ENCODE measurements around the gene ELF1. TPM values are rescaled to one million over a fixed set of nuclear protein-coding genes. Genes with fewer than 3 reads are reported as not detected.

The ELF1 gene
- total RNA-seq, 4 donors from 2014 or later: 38.0 to 123 (median 105) TPM

GRCh38 chr13:41058295-41059070 lies 39.4 kb upstream of the ELF1 start:
- no peak for TF ChIP-seq POLR2AphosphoS5 (IDR thresholded peaks at IDR 0.05)
- no peak for TF ChIP-seq CTCF (IDR thresholded peaks at IDR 0.05)
- TF ChIP-seq EP300 (IDR thresholded peaks at IDR 0.05; ENCODE audit: low read depth): no peak
- TF ChIP-seq POLR2A (IDR thresholded peaks at IDR 0.05): no peak
- no peak for DNase-seq
- no peaks in the 10 kb centered on the region for H3K27me3 ChIP-seq
- 84 to 88% methylated on average over 16 to 18 of the region's 18 CpGs for WGBS, 2 donors (ENCODE audit: low coverage in 1 of 2)
- in situ Hi-C loops (cut with MboI; ENCODE audit: low pct_ligation_motif_present in 1 of 4, low pct_unique_long_range_greater_than_20kb in 1 of 4, low sequenced_read_pairs in 3 of 4): loop anchor here in 1 of 4 donors (25.0 kb wide), 1 partner anchor 271 kb away; the partner anchor contains the start of gene SLC25A15
- H3K4me1 ChIP-seq: peaks cover 53 to 72% (median 66%) of the 10 kb centered on the region in 4 donors
- H3K27ac ChIP-seq: peak overlapping the region; percentile 96 to 100 (median 99)
- H3K36me3 ChIP-seq: no peaks in the 10 kb centered on the region
- H3K9me3 ChIP-seq: no peaks in the 10 kb centered on the region
- H3K4me3 ChIP-seq: peak overlapping the region in 2 of 4 donors; percentile 62 to 91
- intact Hi-C loops (cut with DNase I; ENCODE audit: low total_unique reads): loop anchor here (10.0 kb wide), 1 partner anchor 134 kb away; no protein-coding TSS in a partner anchor

GRCh38 chr13:41056826-41057711 lies 38.0 kb upstream of the ELF1 start:
- no peak for TF ChIP-seq CTCF (IDR thresholded peaks at IDR 0.05)
- TF ChIP-seq POLR2AphosphoS5 (IDR thresholded peaks at IDR 0.05): no peak
- no peak for TF ChIP-seq EP300 (IDR thresholded peaks at IDR 0.05; ENCODE audit: low read depth)
- TF ChIP-seq POLR2A (IDR thresholded peaks at IDR 0.05): no peak
- Histone ChIP-seq H3K4me1 (peaks cover 55 to 75% (median 65%) of the 10 kb centered on the region in 4 donors), H3K4me3 (no peak overlapping the region), H3K27ac (peak overlapping the region; percentile 2 to 76 (median 20)), H3K27me3 (no peaks in the 10 kb centered on the region), H3K36me3 (no peaks in the 10 kb centered on the region), H3K9me3 (no peaks in the 10 kb centered on the region)
- 67 to 77% methylated on average over 7 to 11 of the region's 11 CpGs for WGBS, 2 donors (ENCODE audit: low coverage in 1 of 2)
- no peak for DNase-seq
- in situ Hi-C loops (cut with MboI; ENCODE audit: low pct_ligation_motif_present in 1 of 4, low pct_unique_long_range_greater_than_20kb in 1 of 4, low sequenced_read_pairs in 3 of 4): loop anchor here in 1 of 4 donors (25.0 kb wide), 1 partner anchor 270 kb away; the partner anchor contains the start of gene SLC25A15
- intact Hi-C loops (cut with DNase I; ENCODE audit: low total_unique reads): loop anchor here (10.0 kb wide), 1 partner anchor 132 kb away; no protein-coding TSS in a partner anchor

- TF ChIP-seq POLR2A (IDR thresholded peaks at IDR 0.05): no peak
- TF ChIP-seq POLR2AphosphoS5 (IDR thresholded peaks at IDR 0.05): no peak
- TF ChIP-seq CTCF (IDR thresholded peaks at IDR 0.05): no peak
- no peak for TF ChIP-seq EP300 (IDR thresholded peaks at IDR 0.05; ENCODE audit: low read depth)
- no peaks in the 10 kb centered on the region for H3K27me3 ChIP-seq
- no peak for DNase-seq
- H3K4me1 ChIP-seq: peaks cover 55 to 84% (median 65%) of the 10 kb centered on the region in 4 donors
- no peaks in the 10 kb centered on the region for H3K9me3 ChIP-seq
- in situ Hi-C loops (cut with MboI; ENCODE audit: low pct_ligation_motif_present in 1 of 4, low pct_unique_long_range_greater_than_20kb in 1 of 4, low sequenced_read_pairs in 3 of 4): loop anchor here in 1 of 4 donors (25.0 kb wide), 1 partner anchor 269 kb away; the partner anchor contains the start of gene SLC25A15
- H3K4me3 ChIP-seq: no peak overlapping the region
- intact Hi-C loops (cut with DNase I; ENCODE audit: low total_unique reads): loop anchor here (10.0 kb wide), 1 partner anchor 131 kb away; no protein-coding TSS in a partner anchor
- peak overlapping the region; percentile 2 to 81 (median 48) for H3K27ac ChIP-seq
- H3K36me3 ChIP-seq: no peaks in the 10 kb centered on the region
Observed at GRCh38 chr13:41056194-41056593, 37.1 kb upstream of the ELF1 start.
